Umbilical cord (tissue), 2 donors: ENCODE results near the gene GSN. TPM values are rescaled to one million over a fixed set of nuclear protein-coding genes. Genes with fewer than 3 reads are reported as not detected.
A peak's percentile ranks its signal among the peaks of the same experiment; 100 is the strongest.

Experiments used
- DNase-seq: peaks from one replicate; pipeline ENCODE4 v3.0.0-alpha.2; 2015; ENCODE audit warnings: low spot score
- total RNA-seq: library from RNA; depleted of rRNA; stranded (reverse); fragments of >200 nt; gene quantifications from one replicate; pipeline ENCODE4 v1.2.3, GENCODE V29; 2014; ENCODE audit warnings: low replicate concordance; ENCODE audit not compliant: insufficient read depth

Gene GSN
- total RNA-seq, 1 donor from 2014 or later, result 421 TPM

DNA sequence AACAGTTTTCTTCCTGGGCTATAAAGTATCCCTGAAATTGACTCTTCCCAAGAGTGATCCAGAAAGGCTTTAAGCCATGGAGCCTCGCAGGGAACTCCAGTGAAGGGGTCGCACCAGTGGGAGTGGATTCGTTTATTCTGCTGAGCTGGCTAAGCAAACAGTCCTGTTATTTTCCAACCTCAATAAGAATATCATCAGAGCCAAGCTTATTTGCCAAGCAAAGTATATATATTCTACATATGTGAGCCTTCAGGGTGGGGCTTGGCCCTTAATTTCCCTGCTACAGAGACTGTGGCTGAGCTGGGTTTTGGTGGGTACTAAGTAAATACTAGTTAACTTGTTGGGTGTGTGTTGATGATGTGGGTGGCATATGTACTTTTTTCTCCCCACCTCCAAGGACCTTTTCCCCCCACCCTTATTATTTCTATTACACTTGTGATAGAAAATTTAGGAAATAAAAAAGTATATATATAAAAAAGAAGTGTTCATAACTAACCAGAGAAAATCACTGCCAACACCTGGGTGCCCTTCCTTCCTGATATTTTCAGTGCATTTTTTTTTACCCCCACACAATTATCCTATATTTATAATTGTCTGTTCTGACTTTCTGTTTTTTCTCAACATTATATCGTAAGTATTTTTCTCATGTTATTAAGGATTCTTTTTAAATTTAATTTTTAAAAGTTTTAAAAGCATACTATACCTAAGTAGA lies 5.3 kb downstream of the GSN start:
- DNase-seq, result no peak

DNA sequence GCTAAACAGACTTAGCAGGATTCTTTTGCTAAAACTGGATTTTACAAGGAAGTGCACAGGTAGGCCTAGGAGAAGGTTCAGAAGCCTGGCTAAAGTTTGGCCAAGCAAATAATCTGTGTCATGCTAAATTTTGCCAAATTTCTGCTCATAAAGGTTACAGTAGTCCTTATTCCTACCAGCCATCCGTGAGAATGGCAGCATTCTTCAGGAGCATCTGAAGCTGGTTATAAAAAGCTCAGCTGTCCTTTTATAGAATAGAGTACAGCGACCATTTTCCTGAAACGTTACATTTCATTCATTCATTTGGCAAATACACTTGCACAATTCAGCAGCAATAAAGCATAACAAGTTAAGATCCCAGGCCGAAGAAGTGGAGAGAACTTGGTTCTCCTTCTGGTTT lies 6.9 kb downstream of the GSN start:
- no peak for DNase-seq

DNA sequence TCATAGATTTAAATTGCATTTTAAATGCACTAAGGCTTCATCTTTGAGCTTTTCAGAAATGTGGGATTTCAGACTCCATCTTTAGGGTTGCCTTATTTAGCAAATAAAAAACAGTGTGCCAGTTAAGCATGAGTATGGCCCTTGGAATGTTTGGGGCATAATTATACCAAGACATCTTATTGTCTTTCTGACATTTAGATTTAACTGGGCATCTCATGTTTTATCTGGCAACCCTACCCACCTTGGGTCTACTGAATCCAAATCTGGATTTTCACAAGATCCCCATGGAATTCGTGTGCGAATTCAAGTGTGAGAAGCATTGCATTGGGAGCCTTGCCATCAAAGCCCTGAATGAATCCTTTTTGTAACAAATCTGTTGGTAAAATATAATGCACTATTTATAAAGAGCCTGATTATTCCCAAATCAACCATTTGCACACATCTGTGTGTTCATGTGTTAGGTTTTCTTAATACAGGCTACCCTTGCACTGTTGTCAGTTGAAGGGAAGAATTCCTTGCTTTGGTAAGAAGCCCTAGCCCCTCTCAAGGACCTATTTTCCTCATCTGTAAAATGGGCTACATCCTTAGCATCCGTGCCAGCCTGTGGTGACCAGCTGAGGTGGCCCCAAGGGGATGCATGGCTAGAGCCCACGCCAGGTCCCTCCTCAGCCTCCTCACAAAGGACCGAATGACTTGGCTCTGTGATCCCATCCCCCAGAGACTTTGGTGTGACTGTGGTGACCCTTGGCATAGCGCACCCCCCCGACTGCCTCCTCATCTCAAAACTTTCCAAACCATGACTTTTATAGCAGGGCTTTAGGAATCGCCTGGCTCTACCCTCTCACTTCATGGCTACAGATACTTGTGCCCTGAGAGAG lies 8.1 kb downstream of the GSN start:
- no peak for DNase-seq

- no peak for DNase-seq
Observed at GRCh38 chr9:121277026-121277425, 9.1 kb downstream of the GSN start.

DNA sequence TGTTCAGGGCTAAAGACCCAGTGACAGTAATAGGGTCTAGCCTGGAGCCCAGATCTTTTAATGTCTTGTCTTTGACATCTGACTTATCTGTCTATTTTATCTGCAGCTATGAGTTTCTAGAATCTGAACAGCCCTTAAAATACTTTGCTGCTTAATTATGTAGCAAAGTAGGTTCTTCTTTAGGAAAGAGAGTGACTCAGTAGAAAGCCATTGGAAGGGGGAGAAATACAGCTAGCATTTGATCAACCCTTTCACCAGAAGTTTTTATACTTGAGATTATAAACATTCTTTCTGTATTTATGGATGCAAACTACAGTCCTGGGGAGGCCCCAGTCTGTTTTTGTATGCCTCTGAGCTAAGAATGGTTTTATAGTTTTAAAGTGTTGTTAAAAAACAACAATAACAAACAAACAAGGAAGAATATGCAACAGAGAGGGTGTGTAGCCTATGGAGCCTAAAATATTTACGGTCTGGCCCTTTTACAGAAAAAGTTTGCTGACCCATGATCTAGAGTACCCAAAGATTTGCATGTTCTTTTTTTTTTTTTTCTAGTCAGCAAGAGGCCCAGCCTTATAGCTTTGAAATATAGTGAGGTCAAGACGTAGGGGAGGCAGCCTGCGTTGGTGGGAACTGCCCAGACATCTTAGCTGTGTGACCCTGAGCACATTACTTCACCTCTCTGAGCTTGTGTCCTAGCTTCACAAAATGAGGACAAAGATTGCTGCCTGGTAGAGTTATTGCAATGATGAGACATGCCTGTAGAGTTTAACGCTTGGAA lies 9.7 kb downstream of the GSN start:
- DNase-seq, result peak; percentile 82

GRCh38 chr9:121278477-121279261 lies 10.7 kb downstream of the GSN start:
- peak; percentile 99 for DNase-seq

- DNase-seq, result peak; percentile 48
Observed at GRCh38 chr9:121279776-121280388, 11.9 kb downstream of the GSN start.

- no peak for DNase-seq
Observed at GRCh38 chr9:121280715-121281613, 13.0 kb downstream of the GSN start.

DNA sequence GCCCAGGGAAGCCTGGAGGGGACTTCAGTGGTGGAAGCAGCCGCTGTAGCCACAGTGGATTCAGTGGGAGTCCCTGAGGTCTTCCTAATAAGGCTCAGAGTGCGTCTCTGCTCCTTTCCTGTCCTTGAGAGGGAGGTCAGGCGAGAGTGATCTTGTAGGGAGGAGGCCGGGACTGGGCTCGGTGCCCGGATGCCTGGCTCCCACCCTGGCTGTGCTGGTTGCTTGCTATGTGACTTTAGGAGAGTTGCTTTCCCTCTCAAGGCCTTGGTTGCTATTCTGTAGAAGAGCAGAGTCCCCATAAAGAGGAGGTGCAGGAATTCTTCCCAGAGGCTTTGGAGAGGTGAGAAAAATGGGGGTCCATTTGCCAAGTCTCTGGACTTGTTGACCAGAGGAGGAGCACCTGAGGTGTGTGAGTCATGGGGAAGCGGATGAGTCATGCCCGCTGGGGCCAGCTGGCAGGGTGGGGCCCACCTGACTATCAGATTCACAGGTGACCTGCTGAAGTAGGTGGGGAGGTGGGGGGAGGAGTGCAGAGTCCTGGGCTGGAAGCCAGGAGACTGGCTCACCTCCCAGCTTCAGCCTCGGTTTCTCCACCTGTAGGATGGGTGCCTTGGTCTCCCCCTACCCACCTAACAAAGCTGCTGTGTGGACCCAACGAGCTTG lies 13.8 kb downstream of the GSN start:
- peak; percentile 59 for DNase-seq

- DNase-seq, result peak; percentile 68
Observed at GRCh38 chr9:121282277-121283079, 14.5 kb downstream of the GSN start.

DNA sequence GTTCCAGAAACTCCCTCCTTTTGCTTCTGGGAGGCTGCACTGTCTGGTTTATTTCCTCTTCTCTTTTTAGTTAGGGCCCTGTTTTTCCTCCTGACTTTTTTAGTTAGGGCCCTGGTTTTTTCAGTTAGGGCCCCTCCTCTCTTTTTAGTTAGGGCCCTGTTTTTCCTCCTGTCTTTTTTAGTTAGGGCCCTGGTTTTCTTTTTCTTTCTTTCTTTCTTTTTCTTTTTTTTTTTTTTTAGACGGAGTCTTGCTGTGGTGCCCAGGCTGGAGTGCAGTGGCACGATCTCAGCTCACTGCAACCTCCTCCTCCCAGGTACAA lies 15.1 kb downstream of the GSN start:
- peak; percentile 77 for DNase-seq

GRCh38 chr9:121283856-121284732 lies 16.1 kb downstream of the GSN start:
- DNase-seq, result peak; percentile 96

GRCh38 chr9:121284733-121285451 lies 16.9 kb downstream of the GSN start:
- no peak for DNase-seq

- peak; percentile 83 for DNase-seq
Observed at GRCh38 chr9:121285835-121286687, 18.1 kb downstream of the GSN start.

DNA sequence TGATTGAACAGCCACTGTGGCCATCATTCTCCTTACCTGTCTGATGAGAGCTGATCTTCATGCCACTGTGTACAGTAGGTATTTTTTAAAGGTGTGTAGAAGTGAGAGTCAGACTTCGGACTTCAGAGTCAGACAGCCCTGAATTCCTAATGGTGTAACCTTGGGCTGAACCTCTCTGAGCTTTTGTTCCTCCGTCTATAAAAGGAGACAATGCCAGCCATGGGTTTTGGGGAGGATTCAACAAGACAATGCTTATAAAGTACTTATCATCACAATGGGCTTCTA lies 18.7 kb downstream of the GSN start:
- DNase-seq, result no peak
